Epithelial cell of esophagus (primary cell): Measurements from ENCODE around the gene SALL2.

Experiments
- DNase-seq: peaks from one replicate; pipeline ENCODE4 v3.0.0; 2010; ENCODE audit warnings: low read depth
- H3K4me3 ChIP-seq: 2 replicates; pipeline ENCODE4 v1.5.1; 2011; ENCODE audit warnings: mild to moderate bottlenecking, low read length, control low read depth
- TF ChIP-seq, protein P1 (sequence below): IDR thresholded peaks from 2 replicates; pipeline ENCODE4 v1.5.1; 2011; ENCODE audit warnings: low read depth, mild to moderate bottlenecking, low read length, control low read depth, inconsistent platforms; ENCODE audit not compliant: insufficient read depth; ENCODE audit errors: missing control alignments

SALL2 gene

DNA sequence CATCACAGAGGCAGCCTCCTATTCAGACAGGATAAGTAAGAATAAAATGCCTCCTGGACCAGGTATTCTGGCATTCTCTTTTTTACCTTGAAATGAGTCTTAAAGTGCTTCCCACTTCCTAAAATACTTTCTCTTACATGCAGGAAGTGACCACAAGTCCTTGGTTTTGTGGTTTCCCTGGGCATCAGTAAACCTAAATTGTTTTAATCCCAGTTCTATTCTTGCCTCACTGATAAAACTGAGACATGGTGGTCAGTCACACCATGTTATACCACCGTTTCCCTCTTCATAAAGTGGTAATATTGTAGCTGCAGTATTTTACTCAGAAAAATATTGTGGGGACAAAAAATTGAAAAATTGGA lies 1.2 kb upstream of the SALL2 start:
- DNase-seq, result no peak
- no peak overlapping the region for H3K4me3 ChIP-seq
- TF ChIP-seq, protein P1, sequence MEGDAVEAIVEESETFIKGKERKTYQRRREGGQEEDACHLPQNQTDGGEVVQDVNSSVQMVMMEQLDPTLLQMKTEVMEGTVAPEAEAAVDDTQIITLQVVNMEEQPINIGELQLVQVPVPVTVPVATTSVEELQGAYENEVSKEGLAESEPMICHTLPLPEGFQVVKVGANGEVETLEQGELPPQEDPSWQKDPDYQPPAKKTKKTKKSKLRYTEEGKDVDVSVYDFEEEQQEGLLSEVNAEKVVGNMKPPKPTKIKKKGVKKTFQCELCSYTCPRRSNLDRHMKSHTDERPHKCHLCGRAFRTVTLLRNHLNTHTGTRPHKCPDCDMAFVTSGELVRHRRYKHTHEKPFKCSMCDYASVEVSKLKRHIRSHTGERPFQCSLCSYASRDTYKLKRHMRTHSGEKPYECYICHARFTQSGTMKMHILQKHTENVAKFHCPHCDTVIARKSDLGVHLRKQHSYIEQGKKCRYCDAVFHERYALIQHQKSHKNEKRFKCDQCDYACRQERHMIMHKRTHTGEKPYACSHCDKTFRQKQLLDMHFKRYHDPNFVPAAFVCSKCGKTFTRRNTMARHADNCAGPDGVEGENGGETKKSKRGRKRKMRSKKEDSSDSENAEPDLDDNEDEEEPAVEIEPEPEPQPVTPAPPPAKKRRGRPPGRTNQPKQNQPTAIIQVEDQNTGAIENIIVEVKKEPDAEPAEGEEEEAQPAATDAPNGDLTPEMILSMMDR, result no peak

DNA sequence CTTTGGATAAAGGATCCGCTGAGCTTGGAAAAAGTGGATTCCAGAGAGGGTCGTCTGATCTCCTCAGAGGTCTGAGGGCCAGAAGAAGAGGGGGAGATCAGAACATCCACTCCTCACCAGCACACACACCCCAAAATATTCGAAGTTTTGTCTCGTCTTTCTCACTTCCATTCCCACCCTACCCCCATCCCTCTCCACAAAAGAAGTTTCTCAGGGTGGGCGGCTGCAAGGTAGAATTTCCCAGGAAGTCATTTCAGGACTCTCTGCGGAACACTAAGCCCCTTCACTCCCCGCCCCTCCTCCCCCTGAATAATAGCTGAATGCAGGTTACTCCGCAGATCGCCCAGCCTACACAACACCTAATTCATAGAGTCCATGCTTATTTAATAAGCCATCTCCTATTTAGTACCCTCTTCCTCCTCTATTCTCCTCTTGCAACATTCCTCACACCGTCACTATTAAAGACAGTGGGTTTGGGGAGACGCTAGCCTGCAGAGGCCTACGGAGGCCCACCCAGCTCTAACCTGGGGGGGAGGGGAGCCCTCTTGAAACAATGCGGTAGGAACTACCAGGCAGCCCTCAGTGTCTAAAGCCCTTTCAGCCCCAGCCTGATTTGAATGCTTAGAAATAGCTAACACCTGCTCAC lies 649 bp upstream of the SALL2 start:
- TF ChIP-seq, protein P1, result no peak
- DNase-seq, result no peak
- H3K4me3 ChIP-seq, result peak overlapping the region; percentile 62

DNA sequence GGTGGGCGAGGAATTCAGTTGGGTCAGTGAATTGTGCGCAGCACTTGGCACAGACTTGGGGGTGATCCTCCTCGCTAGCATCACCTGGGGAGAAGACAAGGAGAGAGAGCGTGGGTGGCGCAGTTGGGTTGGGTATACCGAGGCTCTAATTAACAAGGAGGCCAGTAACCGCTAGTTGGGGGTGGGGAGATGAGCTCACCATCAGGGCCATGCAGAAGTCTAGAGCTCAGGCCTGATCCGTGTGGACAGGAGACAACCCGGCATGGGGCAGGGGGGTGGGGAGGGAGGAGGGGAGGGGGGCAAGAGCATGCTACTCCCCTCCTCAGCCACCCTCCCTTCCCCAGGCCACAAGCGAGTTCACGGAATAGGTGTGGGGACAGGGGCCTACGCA lies 580 bp downstream of the SALL2 start:
- DNase-seq, result peak; percentile 9
- peak overlapping the region; percentile 62 for H3K4me3 ChIP-seq
- TF ChIP-seq, protein P1, result no peak

DNA sequence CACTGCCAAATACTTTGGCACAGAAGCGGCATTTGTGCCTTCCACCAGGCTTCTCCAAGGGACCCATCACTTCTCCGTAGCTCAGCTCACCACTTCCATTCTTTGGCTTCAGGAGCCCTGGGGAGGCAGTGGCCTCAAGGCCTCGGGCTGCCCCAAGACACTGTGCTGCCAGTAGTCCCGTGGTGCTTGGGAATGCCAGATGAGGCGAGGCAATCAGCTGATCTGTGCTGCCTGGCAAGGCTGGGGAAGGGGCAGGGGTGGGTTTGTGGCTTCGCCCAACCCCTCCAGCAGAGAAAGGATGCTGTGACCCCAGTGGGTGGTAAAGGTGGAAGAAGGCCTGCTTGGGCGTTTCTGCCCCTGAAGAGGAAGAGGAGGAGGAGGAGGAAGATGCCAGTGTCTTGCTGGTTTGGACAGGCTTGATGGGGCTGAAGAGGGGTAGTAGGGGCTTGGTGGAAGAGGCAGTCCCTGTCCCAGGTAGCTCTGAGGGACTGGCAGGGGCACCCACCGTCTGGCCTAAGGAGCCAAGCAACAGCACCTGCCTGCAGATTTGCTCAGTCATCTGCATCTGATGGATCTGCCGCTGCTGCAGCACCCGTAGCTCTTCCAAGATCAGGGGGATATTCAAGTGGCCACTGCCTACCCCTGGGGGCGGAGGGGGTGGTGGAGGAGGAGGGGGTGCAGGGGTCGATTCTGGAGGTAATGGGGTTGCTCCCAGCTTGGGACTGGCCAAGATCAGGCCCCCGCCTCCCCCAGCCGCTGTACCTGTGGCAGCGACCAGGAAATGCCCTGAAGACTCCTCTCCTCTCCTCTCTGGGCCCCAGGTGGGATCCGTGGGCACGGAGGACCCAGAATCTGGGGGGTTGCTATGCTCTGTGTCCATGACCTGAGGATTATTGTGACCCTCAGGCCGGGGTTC lies 1.3 kb downstream of the SALL2 start:
- TF ChIP-seq, protein P1, result no peak
- DNase-seq, result no peak
- H3K4me3 ChIP-seq, result peak overlapping the region; percentile 62

DNA sequence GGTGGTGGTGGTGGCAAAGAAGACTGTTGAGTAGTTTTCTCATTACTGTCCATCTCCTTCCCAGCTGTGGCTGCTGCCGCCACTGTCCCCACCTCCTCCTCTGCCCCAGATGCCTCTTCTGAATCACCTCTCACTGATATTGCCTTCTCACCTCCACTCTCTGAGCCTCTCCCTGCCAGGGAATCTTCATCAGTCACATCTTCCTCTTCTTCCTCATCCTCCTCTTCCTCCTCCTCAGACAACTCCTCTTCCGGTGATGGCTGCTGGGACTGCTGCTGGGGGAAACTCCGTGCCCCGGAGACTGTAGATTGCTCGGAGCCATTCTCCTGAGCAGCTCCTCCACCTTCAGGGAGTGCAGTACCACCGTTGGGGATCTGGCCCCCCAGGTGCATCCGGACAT lies 2.9 kb downstream of the SALL2 start:
- TF ChIP-seq, protein P1, result no peak
- H3K4me3 ChIP-seq, result no peak overlapping the region
- DNase-seq, result no peak

DNA sequence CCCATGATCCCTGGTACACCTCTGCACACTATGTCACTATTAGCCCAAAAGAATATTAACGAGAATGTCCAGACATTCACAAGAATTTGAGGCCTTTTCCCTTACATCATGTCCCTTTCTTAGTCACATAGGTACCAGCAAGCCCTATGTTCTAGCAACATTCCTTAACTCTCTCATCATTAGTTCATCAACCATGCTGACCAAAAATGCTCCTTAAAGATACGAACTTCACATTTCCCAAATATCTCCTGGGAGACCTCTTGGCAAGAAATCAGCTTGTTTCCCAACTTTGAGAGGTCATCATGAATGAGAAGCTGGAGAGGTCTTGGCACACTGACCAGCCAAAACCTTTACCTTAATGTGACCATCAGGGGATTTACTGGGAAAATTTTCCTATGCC lies 4.6 kb downstream of the SALL2 start:
- TF ChIP-seq, protein P1, result no peak
- DNase-seq, result no peak
- no peak overlapping the region for H3K4me3 ChIP-seq
